GM19351 (cell line): Measurements from ENCODE around the gene CTDP1.

Source experiments
- ATAC-seq: cut with Tn5 transposase; IDR thresholded peaks from one replicate; pipeline ENCODE4 v1.9.1; 2021; ENCODE audit warnings: mild to moderate bottlenecking, moderate library complexity; ENCODE audit not compliant: unreplicated experiment

CTDP1 gene

DNA sequence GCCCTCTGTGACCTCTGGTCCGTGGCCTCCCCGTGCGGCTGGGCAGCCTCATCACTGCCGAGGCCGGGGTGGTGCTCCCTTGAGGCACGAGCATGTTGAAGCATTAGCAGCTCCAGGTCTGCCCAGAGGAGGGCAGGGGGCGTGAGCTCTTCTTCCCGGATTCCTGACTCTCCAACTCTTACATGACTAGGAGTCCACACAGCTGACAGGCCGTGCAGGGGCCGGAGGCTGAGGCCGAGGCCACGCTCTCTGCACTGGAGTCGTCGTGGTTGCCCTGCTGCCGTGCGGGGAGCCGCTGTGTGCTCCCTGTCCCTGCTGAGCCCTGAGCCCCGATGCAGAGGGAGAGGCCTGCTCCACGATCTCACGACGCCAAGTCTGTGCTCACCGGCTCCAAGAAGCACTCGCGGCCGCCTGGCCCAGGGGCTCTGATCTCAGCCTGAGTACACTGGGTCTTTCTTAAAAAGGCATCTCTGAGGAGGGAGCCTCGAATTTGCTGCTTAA is 98.7 kb downstream of the CTDP1 start:
- no peak for ATAC-seq

DNA sequence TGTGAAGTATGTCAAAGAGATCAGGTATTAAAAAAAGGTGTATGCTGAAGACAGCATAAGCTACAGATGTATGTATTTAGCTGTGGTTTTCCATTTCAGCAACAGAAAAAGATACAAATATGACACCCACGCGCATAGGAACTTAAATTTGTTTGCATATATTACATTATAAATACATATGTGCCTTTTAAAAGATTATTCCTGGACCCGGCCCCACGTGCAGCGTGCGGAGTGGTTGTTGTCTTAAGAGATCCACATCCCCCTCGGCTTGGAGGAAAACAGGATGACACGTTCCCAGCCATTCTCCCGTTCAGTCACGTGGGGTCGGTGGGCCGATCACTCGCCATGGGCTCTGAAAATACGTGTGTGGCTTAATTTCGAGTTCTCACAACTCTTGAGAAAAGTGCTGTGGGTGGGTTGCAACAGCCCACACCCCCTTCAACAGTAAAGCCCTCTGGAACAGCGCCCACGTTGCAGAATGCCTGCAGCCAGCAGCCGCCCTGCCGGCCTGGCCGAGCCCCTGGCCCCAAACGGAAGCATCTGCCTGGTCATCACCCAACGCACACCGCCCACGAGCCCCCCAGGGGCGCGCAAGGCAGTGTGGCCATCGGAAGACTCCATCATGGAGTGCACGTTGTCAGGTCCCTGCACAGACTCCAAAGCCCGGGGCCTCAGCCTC is 99.6 kb downstream of the CTDP1 start:
- no peak for ATAC-seq

- no peak for ATAC-seq
Observed at GRCh38 chr18:79779700-79780190, 100.1 kb downstream of the CTDP1 start.

- ATAC-seq = no peak
Observed at GRCh38 chr18:79780547-79780946, 100.9 kb downstream of the CTDP1 start.

- ATAC-seq = no peak
Observed at GRCh38 chr18:79781331-79781941, 101.8 kb downstream of the CTDP1 start.

DNA sequence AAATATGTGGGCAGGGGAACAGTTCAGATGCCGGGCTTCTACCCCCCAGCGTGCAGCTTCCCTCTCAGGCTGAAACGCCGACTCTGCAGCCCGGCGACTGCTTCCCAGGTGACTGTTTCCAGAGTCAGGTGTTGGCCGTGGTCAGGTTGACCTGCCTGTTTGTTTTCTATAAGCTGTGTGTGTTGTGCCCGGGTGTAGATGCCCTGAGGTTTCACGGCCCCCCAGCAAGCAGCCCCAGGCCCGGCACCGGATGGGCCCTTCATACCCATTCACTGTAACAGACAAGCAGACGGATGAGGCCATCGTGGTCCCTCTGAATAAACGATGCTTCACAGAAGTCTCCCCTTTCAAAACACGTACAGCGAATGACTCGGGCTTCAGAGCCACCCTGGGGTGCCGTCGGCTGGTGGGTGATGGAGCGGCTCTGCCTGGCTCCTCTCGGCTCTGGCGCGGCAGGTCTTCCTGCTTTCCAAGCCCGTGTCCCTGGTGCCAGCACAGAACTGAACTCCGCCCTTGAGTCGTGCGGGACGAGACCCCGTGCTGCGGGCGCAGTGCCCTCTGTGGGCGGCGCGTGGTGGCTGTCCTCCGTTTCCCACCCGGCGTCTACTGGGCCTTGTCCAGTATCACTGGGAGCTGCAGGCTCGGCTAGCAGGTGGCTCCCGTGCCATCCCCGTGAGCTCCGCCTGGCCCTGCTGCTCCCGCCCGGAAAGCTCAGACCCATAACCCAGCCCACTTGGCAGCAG is 103.1 kb downstream of the CTDP1 start:
- no peak for ATAC-seq

GRCh38 chr18:79784071-79784913 is 104.7 kb downstream of the CTDP1 start:
- ATAC-seq = no peak

GRCh38 chr18:79784965-79785770 is 105.6 kb downstream of the CTDP1 start:
- no peak for ATAC-seq

GRCh38 chr18:79785831-79786230 is 106.2 kb downstream of the CTDP1 start:
- no peak for ATAC-seq

DNA sequence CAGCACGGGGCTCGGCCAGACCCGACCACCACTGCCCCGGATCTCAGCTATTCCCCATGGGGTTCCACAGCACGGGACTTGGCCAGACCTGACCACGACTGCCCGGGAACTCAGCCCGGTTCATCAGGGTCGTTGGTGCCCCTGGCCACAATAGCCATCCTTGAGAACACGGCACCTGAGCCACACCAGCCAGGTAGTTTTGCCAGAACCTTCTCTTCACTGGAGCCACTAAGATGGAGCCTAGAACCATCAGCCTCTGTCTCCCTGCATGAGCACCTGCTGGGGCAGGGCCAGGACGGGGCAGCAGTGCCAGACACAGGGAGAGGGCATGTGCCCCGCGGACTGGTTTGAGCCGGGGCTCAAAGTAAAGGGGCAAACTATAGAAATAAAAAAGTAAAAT is 106.7 kb downstream of the CTDP1 start:
- ATAC-seq = no peak

GRCh38 chr18:79786786-79787526 is 107.4 kb downstream of the CTDP1 start:
- no peak for ATAC-seq

DNA sequence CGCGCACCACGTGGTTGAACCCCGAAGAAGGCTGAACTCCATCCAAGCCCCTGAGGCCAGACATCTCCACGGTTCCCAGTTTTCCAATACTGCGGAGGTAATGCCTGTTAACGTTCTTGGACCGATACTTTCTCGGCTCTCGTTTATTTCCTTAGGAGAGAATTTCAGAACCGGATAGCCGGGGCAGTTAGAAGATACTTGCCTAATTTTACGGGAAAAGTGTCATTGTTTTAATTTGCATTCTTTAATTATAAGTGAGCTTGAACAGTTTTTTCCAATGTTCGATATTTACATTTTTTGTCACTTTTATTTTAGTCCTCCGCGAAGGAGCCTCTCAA is 107.9 kb downstream of the CTDP1 start:
- ATAC-seq = no peak

DNA sequence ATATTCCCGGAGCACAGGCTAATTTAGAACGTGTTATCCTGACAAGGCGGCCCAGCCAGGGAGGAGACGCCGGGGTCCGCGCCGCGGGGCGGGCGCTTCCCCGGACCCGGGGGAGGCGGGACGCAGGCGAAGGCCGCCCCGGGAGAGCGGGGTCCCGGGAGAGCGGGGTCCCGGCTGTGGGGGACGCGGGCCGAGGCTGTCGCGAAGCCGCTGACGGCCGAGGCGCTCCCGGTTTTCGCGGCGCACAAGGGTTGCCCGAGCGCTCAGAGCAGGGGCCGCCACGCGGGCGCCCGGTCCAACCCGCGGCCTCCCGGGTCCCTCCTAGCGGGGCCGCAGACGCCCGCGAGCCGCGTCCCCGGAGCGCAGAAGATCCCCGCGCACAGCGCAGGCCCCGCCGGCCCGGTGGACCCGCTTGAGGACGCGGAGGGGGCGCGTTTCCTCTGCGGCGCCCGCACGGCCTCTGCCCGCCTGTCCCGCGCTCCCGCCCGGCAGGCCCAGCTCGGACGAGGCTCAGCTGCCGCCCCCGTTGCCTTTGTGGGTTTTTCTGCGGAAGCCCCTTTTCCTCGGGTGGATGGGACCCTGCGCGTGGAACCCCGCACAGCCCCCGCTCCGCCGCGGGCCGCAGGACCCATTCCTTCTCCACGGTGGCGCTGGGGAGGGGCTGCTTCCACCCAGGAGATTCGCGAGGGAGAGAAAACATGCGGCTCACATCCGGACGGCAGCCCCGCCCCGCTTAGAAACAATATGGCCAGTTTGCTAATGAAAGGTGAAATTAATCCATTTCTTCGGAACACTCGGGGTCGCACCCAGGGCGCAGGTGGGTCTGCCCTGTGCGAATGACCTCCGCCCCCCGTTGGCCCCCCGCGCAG is 108.5 kb downstream of the CTDP1 start:
- no peak for ATAC-seq

DNA sequence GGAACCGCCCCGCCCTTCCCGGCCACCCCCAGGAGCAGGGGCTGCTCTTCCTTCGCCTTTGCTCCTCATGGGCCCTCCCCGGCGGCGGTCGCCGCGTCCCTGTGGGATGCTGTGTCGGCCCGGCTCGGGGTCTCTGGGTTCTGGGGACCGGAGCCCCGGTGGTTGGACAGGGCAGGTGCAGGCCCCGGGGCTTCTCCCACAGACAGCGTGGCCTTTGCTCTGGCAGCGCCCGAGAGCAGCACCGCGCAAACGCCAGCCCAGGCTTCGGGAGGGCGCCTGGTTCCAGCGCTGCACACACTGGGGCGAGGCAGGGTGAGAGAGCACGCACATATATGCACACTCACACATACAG is 109.1 kb downstream of the CTDP1 start:
- no peak for ATAC-seq

- ATAC-seq = no peak
Observed at GRCh38 chr18:79789091-79789891, 109.7 kb downstream of the CTDP1 start.

DNA sequence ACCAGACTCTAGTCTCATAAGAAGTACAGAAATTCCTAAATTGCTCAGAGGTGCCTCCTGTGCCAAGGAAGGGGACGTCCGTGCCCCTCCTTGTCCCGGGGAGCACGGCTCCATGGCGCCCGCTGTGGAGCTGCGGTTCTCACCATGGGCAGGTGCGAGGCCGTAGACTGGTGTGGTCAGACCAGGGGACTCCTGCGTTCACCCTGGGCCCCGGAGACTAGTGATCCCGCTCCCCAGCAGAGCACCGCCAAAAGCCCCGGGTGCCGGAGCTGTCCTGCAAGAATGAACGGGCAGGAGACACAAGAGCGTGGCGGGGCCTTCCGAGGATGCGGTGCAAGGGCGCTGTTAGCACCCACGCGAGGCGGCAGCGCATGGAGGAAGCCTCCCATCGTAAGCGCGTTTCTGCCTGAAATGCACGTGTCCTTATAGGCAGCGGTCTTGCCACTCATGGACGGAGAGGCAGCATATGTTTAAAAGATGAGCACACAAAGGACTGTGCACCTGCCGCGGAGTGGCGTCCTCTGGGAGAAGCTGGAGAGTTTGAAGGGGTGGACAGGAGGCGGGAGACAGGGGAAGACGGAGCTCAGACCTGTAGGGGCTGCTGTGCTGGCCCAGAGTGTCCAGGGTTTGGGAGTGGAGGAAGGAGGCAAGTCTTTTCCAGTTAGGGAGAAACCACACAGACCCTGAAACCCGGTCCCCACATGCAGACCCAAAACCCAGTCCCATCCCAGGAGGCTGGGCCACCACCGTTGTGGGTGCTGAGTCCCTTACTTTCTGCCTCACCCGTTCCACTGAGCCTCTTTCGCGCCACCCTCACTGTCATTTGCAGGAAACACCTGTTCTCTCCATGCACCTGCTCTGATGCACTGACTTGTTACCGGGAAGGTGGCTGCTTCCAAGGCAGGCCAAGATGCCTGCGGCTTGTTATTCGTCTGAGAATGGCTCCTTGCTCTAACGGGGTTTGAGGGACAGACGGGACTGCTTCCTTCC is 110.6 kb downstream of the CTDP1 start:
- no peak for ATAC-seq
